HG02973 (cell line): ENCODE results near the gene CAMTA1.
"Not testable (repeated sequence)": the region's sequence is repeated elsewhere in the genome, so short reads cannot be mapped to it uniquely, and the experiment has no call there.

ENCODE experiments used
- ATAC-seq: cut with Tn5 transposase; IDR thresholded peaks from one replicate; pipeline ENCODE4 v1.9.1; 2021; ENCODE audit warnings: moderate library complexity; ENCODE audit not compliant: unreplicated experiment

The CAMTA1 gene

DNA sequence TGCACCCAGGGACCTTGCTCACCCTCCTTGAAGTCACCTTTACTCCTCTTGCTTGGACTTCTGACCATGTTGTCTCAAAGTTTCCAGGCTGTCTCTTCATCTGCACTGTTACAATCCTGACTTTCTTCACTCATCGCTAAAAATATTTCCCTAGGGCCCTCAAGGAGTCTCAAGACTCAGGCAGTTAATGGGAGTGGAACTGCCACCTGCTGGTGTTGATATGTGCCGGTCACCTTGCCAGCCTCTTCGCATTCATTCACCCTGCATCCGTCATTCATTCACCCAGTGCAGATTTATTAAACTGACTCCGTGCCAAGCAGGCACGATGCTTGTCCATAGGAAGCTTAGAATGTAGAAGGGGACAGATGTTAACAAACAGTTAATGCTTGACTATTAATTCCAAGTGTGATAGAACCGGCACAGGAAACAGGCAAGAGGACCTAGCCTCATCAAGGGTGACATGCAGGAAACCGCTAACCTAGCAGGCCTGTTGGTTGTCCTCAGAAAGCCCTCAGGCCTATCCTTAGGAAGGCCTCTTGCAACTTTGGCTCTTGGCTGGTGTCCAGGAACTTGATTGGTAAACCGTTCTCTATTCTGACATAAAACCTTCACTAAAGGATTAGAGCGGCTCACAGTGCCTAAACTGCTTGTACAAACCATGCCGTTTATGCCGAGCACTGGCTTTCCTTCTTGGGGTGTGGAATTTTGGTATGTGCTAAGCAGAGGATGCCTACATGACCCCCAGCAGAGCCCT is 342.2 kb downstream of the CAMTA1 start:
- no peak for ATAC-seq

DNA sequence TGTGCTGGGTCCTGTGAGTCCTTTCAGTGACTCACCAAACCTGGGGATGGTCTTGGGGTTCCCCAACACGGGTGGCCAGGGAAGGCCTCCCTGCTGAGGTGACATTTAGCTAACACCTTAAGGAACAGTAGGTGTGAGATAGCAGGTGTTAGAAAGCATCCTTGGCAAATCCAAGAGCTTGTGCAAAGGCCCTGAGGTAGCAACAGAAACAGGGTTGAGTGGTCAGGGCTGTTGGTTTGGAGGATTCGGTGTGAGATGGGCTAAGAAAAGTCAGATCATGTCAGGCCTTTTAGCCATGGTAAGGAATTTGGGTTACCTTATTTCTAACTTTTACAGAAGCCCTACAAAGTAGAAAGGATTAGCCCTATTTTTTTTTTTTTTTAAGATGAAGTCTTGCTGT is 343.0 kb downstream of the CAMTA1 start:
- no peak for ATAC-seq

DNA sequence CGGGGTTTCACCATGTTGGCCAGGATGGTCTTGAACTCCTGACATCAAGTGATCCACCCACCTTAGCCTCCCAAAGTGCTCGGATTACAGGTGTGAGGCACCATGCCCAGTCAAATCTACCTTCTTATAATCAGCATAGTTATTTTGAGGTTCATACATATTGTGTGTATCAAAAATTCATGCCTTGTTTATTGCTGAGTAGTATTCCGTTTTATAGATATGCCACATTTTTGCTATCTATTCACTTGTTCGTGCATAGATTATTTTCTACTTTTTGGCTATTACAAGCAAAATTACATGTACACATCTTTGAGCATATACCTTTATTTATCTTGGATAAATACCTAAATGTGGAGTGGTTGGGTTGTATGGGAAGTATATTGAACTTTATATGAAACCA is 344.9 kb downstream of the CAMTA1 start:
- no peak for ATAC-seq

DNA sequence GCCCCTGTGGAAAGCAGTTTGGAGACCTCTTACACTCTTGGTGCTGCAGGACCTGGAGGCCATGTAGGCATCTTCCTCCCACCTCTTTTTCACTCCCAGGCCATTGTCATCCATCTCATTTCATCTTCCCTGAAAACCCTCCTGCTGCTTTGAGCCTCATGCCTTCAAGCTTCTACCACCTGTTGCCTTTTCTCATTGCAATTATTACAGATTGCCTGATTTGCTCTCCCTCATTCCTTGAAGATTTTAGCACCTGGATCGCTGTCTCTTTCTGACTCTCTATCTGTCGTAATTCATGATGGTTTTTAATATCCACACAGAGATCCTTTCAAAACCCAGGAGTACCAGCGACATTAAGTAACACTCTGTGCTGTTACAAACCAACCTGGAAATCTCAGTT is 350.2 kb downstream of the CAMTA1 start:
- no peak for ATAC-seq

DNA sequence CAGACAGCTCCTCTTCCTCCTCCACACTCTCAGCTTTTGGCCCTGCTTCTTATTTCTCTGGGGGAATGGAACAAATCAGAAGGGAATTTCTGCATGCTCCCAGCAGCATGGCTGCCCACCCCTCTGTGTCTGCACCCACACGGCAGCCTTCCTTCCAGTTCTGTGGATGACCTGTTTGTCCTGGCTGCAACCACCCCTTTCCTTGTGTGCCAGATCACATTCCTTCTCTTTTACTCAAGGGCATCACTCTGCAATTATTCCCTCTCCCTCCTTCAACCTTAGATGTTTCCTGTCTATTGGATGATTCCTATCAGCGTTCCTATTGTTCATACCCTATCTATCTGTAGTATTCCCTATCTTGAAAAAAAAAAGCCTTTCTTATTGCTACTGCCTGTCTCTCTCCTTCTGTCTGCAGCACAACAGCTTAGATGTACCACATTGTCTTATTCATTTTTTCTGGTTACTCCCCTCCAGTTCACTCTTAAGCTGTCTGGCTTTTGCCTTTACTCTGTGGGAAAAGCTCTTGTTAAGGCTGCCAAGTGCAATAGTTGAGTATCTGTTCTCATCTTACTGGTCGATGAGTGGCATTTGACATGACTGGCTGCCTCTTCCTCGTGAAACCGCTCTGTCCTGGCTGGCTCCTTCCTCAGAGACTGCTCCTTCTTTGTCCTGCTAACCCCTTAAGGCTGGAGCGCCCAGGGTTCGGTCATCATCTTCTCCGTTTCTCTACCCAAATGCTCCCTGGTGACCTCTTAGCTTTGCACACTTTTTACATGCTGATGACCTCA is 351.1 kb downstream of the CAMTA1 start:
- ATAC-seq: no peak

DNA sequence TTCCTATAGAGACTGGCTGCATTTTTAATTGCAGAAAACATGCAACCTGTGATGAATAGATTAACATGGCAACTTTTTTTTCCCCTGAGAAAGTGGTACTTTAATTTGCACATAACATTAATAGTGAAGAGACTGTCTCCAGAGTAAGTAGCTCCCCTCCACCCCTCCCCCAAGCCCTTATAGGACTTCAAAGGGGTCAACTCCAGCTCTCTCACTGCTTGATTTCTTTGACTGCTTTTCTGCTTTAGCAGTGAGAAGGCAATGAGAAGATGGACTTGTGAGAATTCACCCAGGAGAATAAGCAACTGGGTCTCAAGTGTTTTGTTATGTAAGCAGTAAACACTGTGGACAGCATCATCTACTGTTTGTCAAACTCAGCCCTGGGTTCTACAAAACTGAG is 355.0 kb downstream of the CAMTA1 start:
- no peak for ATAC-seq

DNA sequence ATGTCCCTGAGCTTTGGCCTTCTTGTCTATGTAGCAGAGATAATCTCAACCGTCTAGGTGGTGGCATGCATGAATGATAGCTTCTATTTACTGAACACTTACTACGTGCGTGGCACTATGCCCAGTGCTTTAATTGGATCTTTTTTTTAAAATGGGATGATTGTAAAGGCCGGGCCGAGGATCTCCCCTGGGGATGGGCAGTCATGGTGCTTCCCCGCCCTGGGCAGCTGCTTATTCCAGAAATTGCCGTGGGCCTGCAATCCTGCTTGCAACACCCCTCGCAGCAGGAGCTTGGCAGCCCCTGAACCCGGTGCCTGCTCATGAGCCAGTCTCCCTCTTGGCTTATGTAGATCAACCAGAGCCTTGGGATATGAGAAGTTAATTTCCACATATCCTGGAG is 360.7 kb downstream of the CAMTA1 start:
- no peak for ATAC-seq

DNA sequence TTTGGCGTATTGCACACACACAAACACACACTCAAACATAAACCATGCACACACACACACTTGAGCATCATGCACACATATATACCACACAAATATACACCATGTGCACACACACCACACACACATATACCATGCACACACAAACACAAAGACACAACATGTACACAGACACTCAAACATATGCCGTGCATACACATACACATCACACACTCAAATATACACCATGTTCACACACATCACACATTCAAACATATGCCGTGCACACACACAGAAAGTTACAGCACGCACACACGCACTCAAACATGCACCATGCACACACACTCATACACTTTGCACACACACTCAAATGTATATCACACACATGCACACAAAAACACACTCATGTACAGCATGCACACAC is 361.5 kb downstream of the CAMTA1 start:
- ATAC-seq: no peak

DNA sequence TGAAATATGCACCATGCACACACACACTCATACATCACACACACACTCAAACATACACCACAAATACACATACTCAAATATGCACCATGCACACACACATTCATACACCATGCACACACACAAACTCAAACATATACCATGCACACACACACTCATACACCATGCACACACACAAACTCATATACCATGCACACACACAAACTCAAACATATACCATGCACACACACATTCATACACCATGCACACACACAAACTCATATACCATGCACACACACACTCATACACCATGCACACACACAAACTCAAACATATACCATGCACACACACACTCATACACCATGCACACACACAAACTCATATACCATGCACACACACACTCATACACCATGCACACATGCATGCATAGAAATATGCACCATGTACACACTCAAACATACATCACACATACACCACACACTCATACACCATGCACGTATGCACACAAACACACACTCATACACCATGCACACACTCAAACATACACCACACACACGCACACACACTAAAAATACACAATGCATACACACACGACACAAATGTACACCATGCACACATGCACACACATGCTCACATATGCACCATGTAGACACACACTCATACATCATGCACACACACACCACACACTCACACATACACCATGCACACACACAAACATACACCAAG is 362.5 kb downstream of the CAMTA1 start:
- not testable (repeated sequence) for ATAC-seq

DNA sequence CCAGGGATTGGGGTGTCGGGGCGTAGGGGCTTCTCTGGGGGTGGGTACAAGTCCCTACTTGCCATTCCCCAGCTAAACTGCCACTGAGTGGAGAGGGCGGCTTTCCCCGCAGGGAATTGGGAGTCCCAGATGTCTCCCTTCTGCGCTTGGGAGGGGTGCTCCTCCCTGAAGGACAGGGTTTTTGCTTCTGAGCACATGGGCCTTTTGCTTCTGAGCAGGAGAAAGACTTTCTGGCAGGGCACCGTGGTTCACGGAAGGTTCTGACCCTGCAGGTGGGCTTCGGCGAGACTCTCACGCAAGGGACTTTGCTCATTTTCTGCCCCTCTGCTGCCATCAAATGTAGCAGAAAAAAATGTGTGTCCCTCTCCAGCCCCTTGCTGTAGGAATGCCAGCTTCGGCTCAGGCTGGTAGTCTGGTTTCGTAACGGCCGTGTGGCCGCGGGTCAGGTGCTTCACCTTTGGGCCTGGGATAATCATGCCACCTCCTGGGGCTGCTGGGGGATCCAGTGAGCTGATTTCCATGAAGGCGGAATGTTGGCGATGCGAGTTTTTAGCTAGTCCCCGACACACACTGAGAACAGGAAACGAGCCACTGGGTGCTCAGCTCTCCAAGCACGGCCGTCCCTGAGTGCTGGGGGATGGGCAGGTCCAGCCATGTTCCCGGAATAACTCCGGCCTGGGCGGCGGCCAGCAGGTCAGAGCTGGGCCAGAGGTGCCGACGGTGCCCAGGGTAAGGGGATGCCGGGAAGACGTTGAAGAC is 364.0 kb downstream of the CAMTA1 start:
- ATAC-seq: no peak

DNA sequence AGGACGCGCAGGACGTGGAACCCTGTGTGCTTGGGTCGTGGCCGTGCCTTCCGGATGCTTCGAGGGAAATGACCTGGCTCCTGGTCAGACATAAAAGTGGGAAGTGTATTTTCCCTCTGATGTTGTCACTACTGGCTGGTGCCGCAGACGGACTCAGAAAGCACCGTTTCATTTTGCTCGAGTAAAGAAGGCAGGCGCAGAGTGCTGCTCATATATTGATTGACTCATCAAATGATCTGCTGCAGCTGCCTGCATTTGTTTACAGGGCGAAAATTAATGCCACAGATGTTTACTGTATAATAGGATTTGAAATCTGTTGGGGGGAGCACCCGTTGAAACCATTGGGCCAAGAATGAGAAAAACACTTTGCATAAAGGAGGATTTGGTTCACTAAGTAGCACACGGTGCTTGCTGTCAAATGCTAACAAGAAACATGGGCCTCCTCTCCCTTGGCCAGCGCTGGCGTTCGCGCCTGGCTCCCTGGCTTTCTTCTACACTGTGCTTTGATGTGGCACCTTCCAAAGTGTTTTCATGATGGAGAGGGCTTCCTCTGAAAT is 365.5 kb downstream of the CAMTA1 start:
- ATAC-seq: no peak

DNA sequence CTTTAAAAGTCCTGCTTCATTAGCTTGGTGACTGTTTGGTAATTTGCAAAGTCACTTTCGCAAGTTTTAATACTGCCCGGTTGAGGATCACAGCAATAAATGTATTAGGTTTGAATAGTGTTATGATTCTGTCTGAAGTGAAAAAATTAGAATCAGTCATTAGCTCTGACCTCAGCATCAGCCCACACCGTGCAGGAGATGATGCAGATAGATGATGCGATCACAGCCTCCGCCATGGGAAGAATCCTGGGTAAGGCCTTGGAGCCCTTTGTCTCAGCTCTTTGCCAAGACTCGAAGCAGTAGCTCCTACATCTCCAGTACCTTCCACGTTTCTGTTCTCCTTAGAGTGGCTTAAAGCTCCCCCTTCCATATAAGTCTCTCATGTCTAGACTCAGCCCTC is 366.7 kb downstream of the CAMTA1 start:
- no peak for ATAC-seq

DNA sequence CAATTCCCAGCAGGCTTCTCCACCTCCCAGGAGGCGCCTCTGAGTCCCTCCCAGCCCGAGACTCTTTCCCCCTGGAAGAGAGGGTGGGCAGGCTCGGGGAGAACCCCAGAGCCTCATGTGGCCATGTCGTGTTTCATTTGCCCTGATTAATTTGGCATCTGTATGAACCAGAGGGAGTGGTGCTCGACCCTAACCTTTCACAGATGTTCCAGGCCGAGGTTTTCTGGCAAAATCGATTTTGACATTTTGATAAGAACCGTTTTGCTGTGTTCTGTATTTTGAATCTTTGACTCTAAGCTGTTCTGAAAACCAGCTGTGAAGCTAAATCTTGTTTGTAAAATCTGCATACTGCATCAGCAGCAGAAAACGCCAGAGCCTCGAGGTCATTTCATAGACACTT is 367.4 kb downstream of the CAMTA1 start:
- no peak for ATAC-seq

DNA sequence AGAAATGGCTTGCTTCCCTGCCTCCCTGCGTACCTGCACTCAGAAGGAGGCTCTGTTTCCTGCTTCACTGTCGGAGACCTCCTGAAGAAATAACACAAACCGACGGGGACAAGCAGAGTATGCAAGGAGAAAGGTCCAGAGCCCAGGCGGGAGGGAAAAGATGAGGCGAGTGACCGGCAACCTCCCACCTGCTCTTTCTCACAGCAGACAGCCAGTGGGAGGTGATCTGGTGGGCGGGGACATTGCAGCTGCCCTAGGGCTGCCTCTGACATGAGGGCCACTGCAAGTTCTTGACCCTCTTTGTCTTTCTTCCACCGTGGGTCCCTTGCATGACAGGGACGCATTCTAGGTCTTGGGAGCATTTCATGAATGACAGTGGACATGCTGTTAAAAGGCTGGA is 368.2 kb downstream of the CAMTA1 start:
- ATAC-seq: no peak

DNA sequence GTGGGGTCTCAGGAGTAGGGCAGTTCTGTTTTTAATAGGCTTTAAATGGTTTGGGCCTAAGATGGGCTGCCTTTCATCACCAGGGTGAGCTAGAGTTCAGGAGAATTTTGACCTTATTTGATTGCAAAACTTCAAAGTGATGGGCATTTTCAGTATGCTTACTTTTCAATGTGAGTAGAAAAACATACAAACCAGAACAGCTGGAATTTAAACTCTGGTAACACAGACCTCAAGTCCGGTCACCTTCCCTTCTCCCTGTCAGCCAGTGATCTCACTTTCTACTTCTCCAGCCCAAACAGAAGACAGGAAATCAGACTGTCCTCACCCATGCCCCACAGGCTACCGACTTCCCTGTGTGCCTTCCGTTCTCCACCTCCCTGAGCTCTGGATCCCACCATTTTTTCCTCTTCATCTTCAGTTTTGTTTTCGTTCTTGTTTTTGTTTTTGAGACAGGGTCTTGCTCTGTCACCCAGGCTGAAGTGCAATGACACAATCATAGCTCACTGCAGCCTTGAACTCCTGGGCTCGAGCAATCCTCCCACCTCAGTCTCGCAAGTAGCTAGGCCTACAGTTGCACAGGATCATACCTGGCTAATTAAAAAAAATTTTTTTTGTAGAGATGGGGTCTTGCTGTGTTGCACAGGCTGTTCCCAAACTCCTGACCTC is 374.0 kb downstream of the CAMTA1 start:
- ATAC-seq: no peak

DNA sequence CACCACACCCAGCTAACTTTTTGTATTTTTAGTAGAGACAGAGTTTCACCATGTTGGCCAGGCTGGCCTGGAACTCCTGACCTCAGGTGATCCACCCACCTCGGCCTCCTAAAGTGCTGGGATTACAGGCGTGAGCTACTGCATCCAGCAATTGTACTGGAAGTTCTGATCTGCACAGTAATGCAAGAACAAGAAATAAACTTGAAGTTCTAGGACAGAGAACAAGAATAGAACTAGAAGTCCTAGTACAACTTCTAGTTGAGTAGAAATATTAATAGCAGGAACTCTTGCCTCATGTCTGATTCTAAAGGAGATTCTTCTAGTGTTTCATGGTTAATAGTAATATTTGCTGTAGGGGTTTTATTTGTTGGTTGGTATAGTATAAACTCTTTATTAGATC is 383.3 kb downstream of the CAMTA1 start:
- not testable (repeated sequence) for ATAC-seq

DNA sequence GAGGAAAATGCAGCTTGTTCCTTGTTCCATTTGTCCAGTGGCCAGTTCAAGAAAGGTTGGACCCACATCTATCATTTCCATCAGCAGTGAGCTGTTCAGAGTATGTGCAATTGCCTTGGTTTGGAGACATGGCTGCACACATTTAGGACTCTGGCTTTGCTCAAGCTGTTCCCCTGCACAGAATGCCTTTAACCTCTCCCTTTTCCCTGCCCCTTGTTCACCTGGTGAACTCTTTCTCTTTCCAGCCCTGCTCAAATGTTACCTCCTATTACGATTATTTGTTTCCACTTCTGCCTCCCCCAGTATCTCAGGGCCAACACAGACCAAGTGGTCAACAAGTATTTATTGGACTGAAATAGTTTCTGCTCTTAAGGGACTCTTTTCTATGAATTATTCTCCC is 385.9 kb downstream of the CAMTA1 start:
- ATAC-seq: no peak

DNA sequence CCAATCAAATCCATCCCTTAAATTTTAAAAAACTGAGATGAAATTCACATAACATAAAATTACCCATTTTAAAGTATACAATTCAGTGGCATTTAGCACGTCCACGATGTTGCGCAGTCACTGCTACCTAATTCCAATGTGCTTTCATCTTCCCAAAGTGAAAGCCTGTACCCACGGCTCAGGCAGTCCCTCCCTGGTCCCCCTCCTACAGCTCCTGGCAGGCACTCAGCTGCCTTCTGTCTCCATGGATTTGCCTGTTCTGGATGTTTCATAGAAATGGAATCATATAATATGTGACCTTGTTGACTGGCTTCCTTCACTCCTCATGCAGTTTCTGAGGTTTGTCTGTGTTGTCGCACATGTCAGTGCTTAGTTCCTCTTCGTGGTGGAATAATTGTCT is 386.3 kb downstream of the CAMTA1 start:
- ATAC-seq: no peak

DNA sequence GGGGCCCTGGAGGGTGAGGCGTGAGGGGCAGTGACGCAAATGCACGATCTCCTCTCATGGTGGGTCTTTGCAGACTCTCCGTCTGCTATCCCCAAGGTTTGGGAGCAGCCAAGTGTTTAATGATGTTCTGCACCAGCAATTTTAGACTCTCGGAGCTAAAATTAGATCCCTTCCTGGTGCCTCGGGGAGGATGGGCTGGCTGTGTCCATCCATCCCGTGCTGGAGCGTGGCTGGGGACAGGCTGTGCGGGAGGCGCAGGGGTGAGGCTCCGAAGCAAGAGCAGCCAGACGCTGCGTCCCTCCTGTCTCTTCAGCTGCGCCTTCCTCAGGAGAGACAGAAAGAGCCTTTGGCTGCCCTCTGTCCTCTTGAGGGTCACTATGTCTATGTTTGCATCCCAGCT is 387.6 kb downstream of the CAMTA1 start:
- ATAC-seq: no peak

DNA sequence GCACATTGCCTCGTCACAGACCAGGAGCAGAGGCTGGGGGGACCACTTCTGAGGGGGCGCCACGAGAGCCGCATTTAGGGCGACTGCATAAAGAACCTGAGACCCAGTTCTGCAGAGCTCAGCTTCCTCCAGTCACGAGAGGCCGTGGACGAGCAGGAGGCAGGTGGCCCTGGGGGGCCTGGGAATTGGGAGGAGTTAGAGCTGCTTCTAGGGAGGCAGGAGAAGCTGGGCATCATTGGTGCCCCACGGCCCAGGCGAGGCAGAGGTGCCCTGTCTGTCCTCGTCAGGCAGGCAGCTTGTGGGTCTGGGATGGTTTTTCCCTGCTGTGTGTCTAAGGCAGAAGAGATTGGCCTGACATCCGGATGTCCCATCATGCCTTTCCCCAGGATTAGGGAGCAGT is 389.3 kb downstream of the CAMTA1 start:
- no peak for ATAC-seq
